OCI-LY7 (cell line): ENCODE measurements around the gene KCTD19. TPM values are rescaled to one million over a fixed set of nuclear protein-coding genes. Genes with fewer than 3 reads are reported as not detected.

ENCODE experiments used
- BruUV-seq: library from RNA; stranded (reverse); fragments of 400-500 nt; replicated peaks from 2 replicates; lab custom pipeline; 2021; lab: Mats Ljungman, UMichigan
- CTCF ChIA-PET: fragments of 300-600 bp; sonication (Branson Sonifier 250); formaldehyde crosslinking; loops from one replicate; lab custom pipeline; 2022; ENCODE audit warnings: antibody characterized with exemption; ENCODE audit not compliant: unreplicated experiment; lab: Charles Lee
- POLR2A ChIA-PET: fragments of 300-600 bp; sonication (Branson Sonifier 250); formaldehyde crosslinking; loops from one replicate; lab custom pipeline; 2022; ENCODE audit warnings: antibody characterized with exemption; lab: Charles Lee
- DNase-seq: peaks from one replicate; pipeline ENCODE4 v3.0.0-alpha.2; 2015; ENCODE audit warnings: low spot score
- H2AFZ ChIP-seq: fragments of 200-600 bp; sonication (generic), shearing (Covaris generic); 2 replicates; pipeline ENCODE4 v1.6.1; 2014; ENCODE audit warnings: mild to moderate bottlenecking, antibody characterized with exemption, low read length, moderate library complexity
- H3K27ac ChIP-seq: fragments of 200-600 bp; sonication (generic); 2 replicates; pipeline ENCODE4 v1.5.1; 2014; ENCODE audit warnings: mixed run types, low read depth, mild to moderate bottlenecking, moderate library complexity, low read length, inconsistent platforms; ENCODE audit not compliant: poor library complexity, severe bottlenecking
- H3K36me3 ChIP-seq: fragments of 200-600 bp; sonication (generic); 2 replicates; pipeline ENCODE4 v1.6.1; 2014; ENCODE audit warnings: mild to moderate bottlenecking, antibody characterized with exemption, low read length, moderate library complexity, mixed read lengths; ENCODE audit not compliant: insufficient read depth
- H3K4me1 ChIP-seq: fragments of 200-600 bp; sonication (generic); 2 replicates; pipeline ENCODE4 v1.5.1; 2014; ENCODE audit warnings: mild to moderate bottlenecking, low read length; ENCODE audit not compliant: insufficient read depth, poor library complexity, severe bottlenecking
- H3K4me2 ChIP-seq: fragments of 200-600 bp; sonication (generic); 2 replicates; pipeline ENCODE4 v1.6.1; 2014; ENCODE audit warnings: mild to moderate bottlenecking, low read length
- H3K4me3 ChIP-seq: fragments of 200-600 bp; sonication (generic); 2 replicates; pipeline ENCODE4 v1.5.1; 2014; ENCODE audit warnings: mild to moderate bottlenecking, low read depth, low read length; ENCODE audit not compliant: poor library complexity, severe bottlenecking
- H3K79me2 ChIP-seq: fragments of 200-600 bp; sonication (generic); 2 replicates; pipeline ENCODE4 v1.6.1; 2016; ENCODE audit warnings: low read depth, mild to moderate bottlenecking, low read length, moderate library complexity, mixed read lengths; ENCODE audit not compliant: insufficient read depth
- H3K9me2 ChIP-seq: fragments of 200-600 bp; sonication (generic); 2 replicates; pipeline ENCODE4 v1.6.1; 2016; ENCODE audit warnings: mild to moderate bottlenecking, low read length, mixed read lengths; ENCODE audit not compliant: insufficient read depth
- H3K9me3 ChIP-seq: fragments of 200-600 bp; sonication (generic); 2 replicates; pipeline ENCODE4 v1.6.1; 2014; ENCODE audit warnings: mild to moderate bottlenecking, mixed run types, low read length, mixed read lengths
- H4K20me1 ChIP-seq: fragments of 200-600 bp; sonication (generic); 2 replicates; pipeline ENCODE4 v1.6.1; 2014; ENCODE audit warnings: mild to moderate bottlenecking, antibody characterized with exemption, low read length, moderate library complexity, mixed read lengths; ENCODE audit not compliant: insufficient read depth
- EZH2phosphoT487 ChIP-seq: fragments of 200-600 bp; sonication (generic); IDR thresholded peaks from 2 replicates; pipeline ENCODE4 v1.6.1; 2018; ENCODE audit warnings: low read depth, borderline replicate concordance, mild to moderate bottlenecking, mixed run types, antibody characterized with exemption, low read length, moderate library complexity, mixed read lengths
- intact Hi-C: fragments of 100-400 bp; cut with micrococcal nuclease; formaldehyde crosslinking; loops from one replicate; pipeline ENCODE4 v1.10.0; 2022; ENCODE audit not compliant: unreplicated experiment
- total RNA-seq, 2 experiments: library from RNA; depleted of rRNA in 1 of 2; stranded (reverse); fragments of >200 nt in 1 of 2; shearing (Covaris generic) in 1 of 2; gene quantifications; 2 replicates each; pipeline ENCODE4 v1.2.3, GENCODE V29; 2014 to 2022
- TF ChIP-seq, protein P1 (sequence below): fragments of 200-600 bp; sonication (generic); conservative IDR thresholded peaks from 2 replicates; pipeline ENCODE4 v1.5.1; 2014; ENCODE audit warnings: mild to moderate bottlenecking, antibody characterized with exemption, low read length, moderate library complexity, mixed read lengths

The KCTD19 gene
- total RNA-seq, 2 experiments from 2014 or later = 0.17 TPM; not detected in 1

DNA sequence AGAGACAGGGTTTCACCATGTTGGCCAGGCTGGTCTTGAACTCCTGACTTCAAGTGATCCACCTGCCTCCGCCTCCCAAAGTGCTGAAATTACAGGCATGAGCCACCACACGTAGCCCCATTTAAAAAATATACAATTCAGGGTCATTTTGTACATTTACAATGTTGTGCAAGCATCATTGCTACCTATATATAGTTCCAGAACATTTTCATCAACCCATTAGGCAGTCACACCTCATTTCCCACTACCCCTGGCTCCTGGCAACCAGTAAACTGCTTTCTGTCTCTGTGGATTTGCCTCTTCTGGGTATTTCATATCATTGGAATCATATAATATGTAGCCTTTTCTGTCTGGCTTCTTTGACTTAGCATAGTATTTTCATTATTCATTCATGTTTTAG, 6.8 kb upstream of the KCTD19 start:
- no peaks in the 10 kb centered on the region for H3K36me3 ChIP-seq
- ChIA-PET CTCF (no interaction called here), POLR2A (no interaction called here)

DNA sequence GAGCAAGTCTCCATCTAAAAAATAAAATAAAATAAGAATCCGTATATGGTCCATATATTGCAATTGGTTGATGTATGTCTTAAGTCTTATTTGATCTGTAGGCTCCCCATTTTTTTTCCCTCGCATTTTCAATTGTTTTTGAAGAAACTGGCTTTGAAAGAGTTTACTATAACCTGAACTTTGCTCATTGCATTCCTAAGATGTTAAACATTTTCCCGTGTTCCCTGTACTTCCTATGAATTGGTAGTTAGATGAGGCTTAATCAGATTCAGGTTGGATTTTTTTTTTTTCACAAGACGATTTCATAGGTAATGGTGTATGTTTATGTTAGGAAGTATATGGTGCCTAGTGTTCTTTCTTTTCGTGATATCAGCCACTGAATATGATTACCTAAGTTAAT, 3.4 kb upstream of the KCTD19 start:
- ChIA-PET CTCF (no interaction called here), POLR2A (no interaction called here)
- no peak overlapping the region for H2AFZ ChIP-seq
- no peak overlapping the region for H3K27ac ChIP-seq
- TF ChIP-seq, protein P1, sequence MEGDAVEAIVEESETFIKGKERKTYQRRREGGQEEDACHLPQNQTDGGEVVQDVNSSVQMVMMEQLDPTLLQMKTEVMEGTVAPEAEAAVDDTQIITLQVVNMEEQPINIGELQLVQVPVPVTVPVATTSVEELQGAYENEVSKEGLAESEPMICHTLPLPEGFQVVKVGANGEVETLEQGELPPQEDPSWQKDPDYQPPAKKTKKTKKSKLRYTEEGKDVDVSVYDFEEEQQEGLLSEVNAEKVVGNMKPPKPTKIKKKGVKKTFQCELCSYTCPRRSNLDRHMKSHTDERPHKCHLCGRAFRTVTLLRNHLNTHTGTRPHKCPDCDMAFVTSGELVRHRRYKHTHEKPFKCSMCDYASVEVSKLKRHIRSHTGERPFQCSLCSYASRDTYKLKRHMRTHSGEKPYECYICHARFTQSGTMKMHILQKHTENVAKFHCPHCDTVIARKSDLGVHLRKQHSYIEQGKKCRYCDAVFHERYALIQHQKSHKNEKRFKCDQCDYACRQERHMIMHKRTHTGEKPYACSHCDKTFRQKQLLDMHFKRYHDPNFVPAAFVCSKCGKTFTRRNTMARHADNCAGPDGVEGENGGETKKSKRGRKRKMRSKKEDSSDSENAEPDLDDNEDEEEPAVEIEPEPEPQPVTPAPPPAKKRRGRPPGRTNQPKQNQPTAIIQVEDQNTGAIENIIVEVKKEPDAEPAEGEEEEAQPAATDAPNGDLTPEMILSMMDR = no peak
- TF ChIP-seq EZH2phosphoT487 = no peak
- no peaks in the 10 kb centered on the region for H3K36me3 ChIP-seq
- no TSS peak for BruUV-seq
- no peak for DNase-seq
- H3K4me1 ChIP-seq = peaks cover 11% of the 10 kb centered on the region
- H4K20me1 ChIP-seq = no peaks in the 10 kb centered on the region
- intact Hi-C loops = no loop called here
- H3K9me2 ChIP-seq = no peaks in the 10 kb centered on the region
- no peak overlapping the region for H3K4me2 ChIP-seq
- no peaks in the 10 kb centered on the region for H3K9me3 ChIP-seq
- H3K79me2 ChIP-seq = no peaks in the 10 kb centered on the region
- no peak overlapping the region for H3K4me3 ChIP-seq

More for the DNA sequence above, 6.8 kb upstream of the KCTD19 start:
- intact Hi-C loops = no loop called here
- Histone ChIP-seq H4K20me1 (no peaks in the 10 kb centered on the region), H3K9me3 (no peaks in the 10 kb centered on the region), H3K4me3 (no peak overlapping the region), H3K27ac (no peak overlapping the region), H3K4me2 (no peak overlapping the region), H3K4me1 (no peaks in the 10 kb centered on the region), H3K79me2 (no peaks in the 10 kb centered on the region), H2AFZ (no peak overlapping the region), H3K9me2 (no peaks in the 10 kb centered on the region)
- no TSS peak for BruUV-seq
- no peak for DNase-seq
- TF ChIP-seq EZH2phosphoT487 = no peak
- TF ChIP-seq, protein P1 = no peak

DNA sequence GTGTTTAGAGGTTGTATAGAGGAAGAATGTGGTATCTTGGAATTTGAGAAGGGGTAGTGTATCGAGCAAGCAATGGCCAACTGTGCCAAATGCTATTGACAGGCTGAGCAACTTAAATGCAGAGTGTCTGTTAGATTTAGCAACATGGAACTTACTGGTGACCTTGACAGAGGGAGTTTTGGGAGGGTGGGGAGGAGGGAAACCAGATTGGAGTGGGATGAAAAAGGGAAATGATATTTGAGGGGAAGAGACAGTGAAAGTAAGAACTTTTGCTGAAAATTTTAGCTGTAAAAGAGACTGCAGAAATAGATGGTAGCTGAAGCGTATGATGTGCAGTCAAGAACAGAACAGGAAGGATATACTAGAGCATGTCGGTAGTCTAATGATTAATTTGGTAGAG, 1.2 kb upstream of the KCTD19 start:
- no TSS peak for BruUV-seq
- no peak overlapping the region for H3K4me3 ChIP-seq
- H3K79me2 ChIP-seq = no peaks in the 10 kb centered on the region
- TF ChIP-seq, protein P1 = no peak
- TF ChIP-seq EZH2phosphoT487 = no peak
- CTCF ChIA-PET = no interaction called here
- no peaks in the 10 kb centered on the region for H4K20me1 ChIP-seq
- no peak overlapping the region for H3K4me2 ChIP-seq
- H2AFZ ChIP-seq = no peak overlapping the region
- POLR2A ChIA-PET = no interaction called here
- no peaks in the 10 kb centered on the region for H3K9me3 ChIP-seq
- H3K36me3 ChIP-seq = no peaks in the 10 kb centered on the region
- H3K27ac ChIP-seq = no peak overlapping the region
- H3K9me2 ChIP-seq = no peaks in the 10 kb centered on the region
- intact Hi-C loops = no loop called here
- DNase-seq = no peak
- peaks cover 22% of the 10 kb centered on the region for H3K4me1 ChIP-seq
